GM21619 (cell line): ENCODE measurements around the gene ZBED2.

Source experiments
- ATAC-seq: cut with Tn5 transposase; IDR thresholded peaks from one replicate; pipeline ENCODE4 v1.9.1; 2021; ENCODE audit not compliant: unreplicated experiment

ZBED2 gene

GRCh38 chr3:111604119-111604518 is 9.0 kb upstream of the ZBED2 start:
- no peak for ATAC-seq

GRCh38 chr3:111603679-111604078 is 8.5 kb upstream of the ZBED2 start:
- ATAC-seq, result peak; percentile 52

- no peak for ATAC-seq
Observed at GRCh38 chr3:111601810-111602209, 6.7 kb upstream of the ZBED2 start.

- no peak for ATAC-seq
Observed at GRCh38 chr3:111598552-111598951, 3.4 kb upstream of the ZBED2 start.

GRCh38 chr3:111598139-111598538 is 3.0 kb upstream of the ZBED2 start:
- ATAC-seq, result no peak

- no peak for ATAC-seq
Observed at GRCh38 chr3:111596328-111596727, 1.2 kb upstream of the ZBED2 start.

GRCh38 chr3:111594781-111595180 is 365 bp downstream of the ZBED2 start:
- peak; percentile 6 for ATAC-seq

GRCh38 chr3:111594205-111594604 is 941 bp downstream of the ZBED2 start:
- peak; percentile 58 for ATAC-seq

GRCh38 chr3:111593666-111594065 is 1.5 kb downstream of the ZBED2 start:
- ATAC-seq, result no peak

GRCh38 chr3:111592936-111593335 is 2.2 kb downstream of the ZBED2 start:
- no peak for ATAC-seq

GRCh38 chr3:111592143-111592542 is 3.0 kb downstream of the ZBED2 start:
- no peak for ATAC-seq

GRCh38 chr3:111591555-111591954 is 3.6 kb downstream of the ZBED2 start:
- ATAC-seq, result no peak

- peak; percentile 32 for ATAC-seq
Observed at GRCh38 chr3:111590143-111590491, 5.0 kb downstream of the ZBED2 start.

- no peak for ATAC-seq
Observed at GRCh38 chr3:111589303-111590142, 5.6 kb downstream of the ZBED2 start.

- ATAC-seq, result no peak
Observed at GRCh38 chr3:111588527-111588926, 6.6 kb downstream of the ZBED2 start.

- ATAC-seq, result no peak
Observed at GRCh38 chr3:111585217-111585616, 9.9 kb downstream of the ZBED2 start.

- ATAC-seq, result no peak
Observed at GRCh38 chr3:111584744-111585143, 10.4 kb downstream of the ZBED2 start.

GRCh38 chr3:111582120-111582474 is 13.0 kb downstream of the ZBED2 start:
- no peak for ATAC-seq

GRCh38 chr3:111581403-111582119 is 13.6 kb downstream of the ZBED2 start:
- ATAC-seq, result no peak

- no peak for ATAC-seq
Observed at GRCh38 chr3:111579495-111579894, 15.7 kb downstream of the ZBED2 start.

GRCh38 chr3:111578867-111579266 is 16.3 kb downstream of the ZBED2 start:
- ATAC-seq, result no peak
